Renal cortical epithelial cell (primary cell): ENCODE results near the gene CSRNP3. TPM values are rescaled to one million over a fixed set of nuclear protein-coding genes. Genes with fewer than 3 reads are reported as not detected.
"Not testable (repeated sequence)": the region's sequence is repeated elsewhere in the genome, so short reads cannot be mapped to it uniquely, and the experiment has no call there.

ENCODE experiments used
- DNase-seq: peaks from one replicate; pipeline ENCODE4 v3.0.0-alpha.2; 2011; ENCODE audit warnings: low read depth
- total RNA-seq: library from RNA; depleted of rRNA; stranded (reverse); fragments of >200 nt; gene quantifications from 2 replicates; pipeline ENCODE4 v1.2.3, GENCODE V29; 2014

The CSRNP3 gene
- total RNA-seq, 1 donor from 2014 or later = 4.2 TPM

GRCh38 chr2:165633431-165633830 lies 163.9 kb downstream of the CSRNP3 start:
- no peak for DNase-seq

GRCh38 chr2:165634282-165634681 lies 164.8 kb downstream of the CSRNP3 start:
- DNase-seq = peak; percentile 7

- DNase-seq = peak; percentile 51
Observed at GRCh38 chr2:165634855-165635254, 165.4 kb downstream of the CSRNP3 start.

GRCh38 chr2:165635532-165635931 lies 166.0 kb downstream of the CSRNP3 start:
- DNase-seq = no peak

GRCh38 chr2:165636959-165637358 lies 167.5 kb downstream of the CSRNP3 start:
- no peak for DNase-seq

GRCh38 chr2:165637396-165637795 lies 167.9 kb downstream of the CSRNP3 start:
- DNase-seq = no peak

GRCh38 chr2:165639504-165639903 lies 170.0 kb downstream of the CSRNP3 start:
- DNase-seq = no peak

- DNase-seq = no peak
Observed at GRCh38 chr2:165640247-165640929, 170.9 kb downstream of the CSRNP3 start.

- no peak for DNase-seq
Observed at GRCh38 chr2:165645930-165646831, 176.7 kb downstream of the CSRNP3 start.

GRCh38 chr2:165647409-165647808 lies 177.9 kb downstream of the CSRNP3 start:
- DNase-seq = no peak

- DNase-seq = no peak
Observed at GRCh38 chr2:165648801-165649200, 179.3 kb downstream of the CSRNP3 start.

GRCh38 chr2:165651233-165651632 lies 181.7 kb downstream of the CSRNP3 start:
- no peak for DNase-seq

- no peak for DNase-seq
Observed at GRCh38 chr2:165655661-165656060, 186.2 kb downstream of the CSRNP3 start.

GRCh38 chr2:165660361-165660760 lies 190.9 kb downstream of the CSRNP3 start:
- DNase-seq = no peak

GRCh38 chr2:165662720-165663119 lies 193.2 kb downstream of the CSRNP3 start:
- no peak for DNase-seq

GRCh38 chr2:165665614-165666013 lies 196.1 kb downstream of the CSRNP3 start:
- no peak for DNase-seq

- DNase-seq = not testable (repeated sequence)
Observed at GRCh38 chr2:165666073-165666472, 196.6 kb downstream of the CSRNP3 start.

- DNase-seq = no peak
Observed at GRCh38 chr2:165666605-165667004, 197.1 kb downstream of the CSRNP3 start.

- no peak for DNase-seq
Observed at GRCh38 chr2:165667375-165667774, 197.9 kb downstream of the CSRNP3 start.

- no peak for DNase-seq
Observed at GRCh38 chr2:165674780-165675179, 205.3 kb downstream of the CSRNP3 start.

- peak; percentile 49 for DNase-seq
Observed at GRCh38 chr2:165675551-165675968, 206.1 kb downstream of the CSRNP3 start.

- DNase-seq = no peak
Observed at GRCh38 chr2:165678882-165679281, 209.4 kb downstream of the CSRNP3 start.

- DNase-seq = no peak
Observed at GRCh38 chr2:165679621-165680020, 210.1 kb downstream of the CSRNP3 start.
